Ovary (tissue), 3 donors: ENCODE data around the gene PIK3C2G.

ENCODE experiments used
- CTCF ChIP-seq, 3 donors: fragments of 450-650 bp in 2 of 3; fragments of 200-600 bp in 1 of 3; IDR thresholded peaks; one replicate each; pipeline versions ENCODE4 v1.5.1 to v1.8.0; 2016 to 2022; ENCODE audit warnings: antibody characterized with exemption in 3 of 3, mild to moderate bottlenecking in 1 of 3
- EP300 ChIP-seq: sonication (generic); formaldehyde crosslinking; IDR thresholded peaks from one replicate; pipeline ENCODE4 v1.6.1; 2017; ENCODE audit warnings: antibody characterized with exemption
- POLR2A ChIP-seq: fragments of 450-650 bp; IDR thresholded peaks from one replicate; pipeline ENCODE4 v1.6.1; 2017; ENCODE audit warnings: antibody characterized with exemption, mild to moderate bottlenecking, moderate library complexity
- donor health status: DM: no; HTN: no; CAD: no.

- TF ChIP-seq POLR2A (no peak), CTCF (IDR thresholded peaks at IDR 0.05) (no peak), EP300 (no peak)
Measured at GRCh38 chr12:18546399-18546798, 285.1 kb downstream of the PIK3C2G start.
